ENCODE measurements around the gene MYBL2.
"Not testable (repeated sequence)": the region's sequence is repeated elsewhere in the genome, so short reads cannot be mapped to it uniquely, and the experiment has no call there.

Gene MYBL2

DNA sequence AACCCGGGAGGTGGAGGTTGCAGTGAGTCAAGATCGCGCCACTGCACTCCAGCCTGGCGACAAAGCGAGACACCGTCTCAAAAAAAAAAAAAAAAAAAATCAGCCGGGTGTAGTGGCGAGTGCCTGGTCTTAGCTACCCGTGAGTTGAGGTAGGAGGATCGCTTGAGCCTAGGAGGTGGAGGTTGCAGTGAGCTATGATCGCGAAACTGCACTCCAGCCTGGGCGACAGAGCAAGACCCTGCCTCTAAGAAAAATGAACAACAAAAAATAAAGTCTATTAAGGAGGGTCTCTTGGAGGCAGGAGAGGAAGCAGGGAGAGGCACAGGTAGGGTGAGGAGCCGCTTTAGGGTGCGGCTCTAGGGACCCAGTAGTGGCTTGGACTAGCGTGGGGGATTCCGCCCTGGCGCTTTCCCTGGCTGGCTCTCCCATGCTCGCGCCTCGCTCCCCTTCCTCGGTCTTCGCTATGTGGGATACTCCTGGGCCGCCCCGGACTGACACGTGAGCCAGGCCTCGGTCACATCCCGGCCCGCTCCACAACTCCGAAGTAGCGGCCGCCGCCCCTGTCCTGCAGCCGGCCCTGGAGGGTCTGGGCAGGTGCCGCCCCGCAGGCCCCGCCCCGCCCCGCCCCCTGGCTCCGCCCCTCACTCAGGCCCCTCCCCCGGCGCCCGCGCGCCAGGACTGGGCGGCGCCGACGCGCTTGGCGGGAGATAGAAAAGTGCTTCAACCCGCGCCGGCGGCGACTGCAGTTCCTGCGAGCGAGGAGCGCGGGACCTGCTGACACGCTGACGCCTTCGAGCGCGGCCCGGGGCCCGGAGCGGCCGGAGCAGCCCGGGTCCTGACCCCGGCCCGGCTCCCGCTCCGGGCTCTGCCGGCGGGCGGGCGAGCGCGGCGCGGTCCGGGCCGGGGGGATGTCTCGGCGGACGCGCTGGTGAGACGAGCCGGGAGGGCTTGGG, at the start of gene MYBL2:
Gene MYBL2, plus strand, starts transcription at position 739 of the 953 bp plus-strand sequence. Its CDS starts 170 bp downstream, at position 909.
- peak; percentile 84 for DNase-seq
- Mint-ChIP-seq H3K4me1 (ENCODE audit: low read depth) (peaks cover 9% of the 10 kb centered on the region), H3K27me3 (peaks cover 34% of the 10 kb centered on the region), H3K36me3 (ENCODE audit: low read depth) (peaks cover 23% of the 10 kb centered on the region), H3K9me3 (no peaks in the 10 kb centered on the region), H3K27ac (peak within 1 kb of the TSS; percentile 88), H3K4me3 (peak within 1 kb of the TSS; percentile 85)

DNA sequence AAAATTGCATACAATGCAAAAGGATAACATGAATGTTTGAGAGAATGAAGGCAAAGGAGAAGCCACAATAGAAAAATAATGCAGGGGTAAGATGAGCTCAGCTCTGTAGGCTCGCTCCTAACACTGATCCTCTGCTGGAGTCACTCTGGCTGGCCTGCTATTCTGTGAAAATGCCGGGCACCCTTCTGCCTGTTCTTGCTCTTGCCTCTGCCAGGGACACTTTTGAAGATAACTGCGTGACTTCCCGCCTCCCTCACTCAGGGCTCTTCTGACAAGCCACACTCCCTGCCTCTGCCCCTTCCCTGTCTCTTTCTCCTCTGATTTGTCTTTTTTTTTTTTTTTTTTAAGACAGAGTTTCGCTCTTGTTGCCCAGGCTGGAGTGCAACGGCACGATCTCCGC, 35.3 kb upstream of the MYBL2 start:
- Mint-ChIP-seq H3K27ac (no peak overlapping the region), H3K36me3 (ENCODE audit: low read depth) (peaks cover 57% of the 10 kb centered on the region), H3K4me3 (no peak overlapping the region), H3K9me3 (no peaks in the 10 kb centered on the region), H3K27me3 (no peaks in the 10 kb centered on the region), H3K4me1 (ENCODE audit: low read depth) (no peaks in the 10 kb centered on the region)
- no peak for DNase-seq

DNA sequence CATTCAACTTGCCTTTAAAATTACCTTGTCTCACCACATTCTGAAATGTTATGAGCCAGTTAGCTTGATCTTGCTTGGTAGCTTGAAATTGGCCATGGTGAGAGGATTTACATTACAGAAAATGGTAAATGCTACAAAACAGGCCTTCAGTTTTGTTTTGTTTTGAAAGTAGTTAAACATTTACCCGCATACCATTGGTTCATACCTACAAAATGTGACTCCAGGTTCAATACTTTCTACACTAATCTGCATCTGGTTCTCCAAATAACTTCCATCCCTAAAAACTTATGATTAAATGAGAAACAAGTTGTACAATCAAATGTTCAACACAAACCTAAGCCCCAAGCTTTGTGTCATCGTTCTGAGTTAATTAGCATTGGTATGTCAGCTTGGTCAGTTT, 30.5 kb upstream of the MYBL2 start:
- Mint-ChIP-seq H3K27ac (no peak overlapping the region), H3K27me3 (no peaks in the 10 kb centered on the region), H3K36me3 (ENCODE audit: low read depth) (peaks cover 57% of the 10 kb centered on the region), H3K9me3 (no peaks in the 10 kb centered on the region), H3K4me3 (no peak overlapping the region), H3K4me1 (ENCODE audit: low read depth) (no peaks in the 10 kb centered on the region)
- no peak for DNase-seq

DNA sequence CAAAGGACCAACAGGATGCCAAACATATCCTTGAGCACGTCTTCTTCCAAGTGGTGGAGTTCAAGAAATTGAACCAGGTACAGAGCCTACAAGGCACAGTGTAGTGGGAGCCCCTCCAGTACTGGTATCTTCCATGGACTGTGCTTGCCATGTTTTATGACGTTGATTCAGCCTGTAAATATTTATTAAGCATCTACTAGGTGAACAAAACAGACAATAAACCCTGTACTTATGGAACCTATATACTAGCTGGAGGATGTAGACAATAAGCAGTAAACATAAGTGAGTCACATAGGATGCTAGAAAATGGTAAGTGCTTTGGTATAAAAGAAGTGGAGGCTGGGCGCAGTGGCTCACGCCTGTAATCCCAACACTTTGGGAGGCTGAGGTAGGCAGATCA, 24.4 kb upstream of the MYBL2 start:
- Mint-ChIP-seq H3K4me3 (no peak overlapping the region), H3K27me3 (no peaks in the 10 kb centered on the region), H3K9me3 (no peaks in the 10 kb centered on the region), H3K4me1 (ENCODE audit: low read depth) (no peaks in the 10 kb centered on the region), H3K36me3 (ENCODE audit: low read depth) (peaks cover 46% of the 10 kb centered on the region), H3K27ac (no peak overlapping the region)
- DNase-seq: no peak

DNA sequence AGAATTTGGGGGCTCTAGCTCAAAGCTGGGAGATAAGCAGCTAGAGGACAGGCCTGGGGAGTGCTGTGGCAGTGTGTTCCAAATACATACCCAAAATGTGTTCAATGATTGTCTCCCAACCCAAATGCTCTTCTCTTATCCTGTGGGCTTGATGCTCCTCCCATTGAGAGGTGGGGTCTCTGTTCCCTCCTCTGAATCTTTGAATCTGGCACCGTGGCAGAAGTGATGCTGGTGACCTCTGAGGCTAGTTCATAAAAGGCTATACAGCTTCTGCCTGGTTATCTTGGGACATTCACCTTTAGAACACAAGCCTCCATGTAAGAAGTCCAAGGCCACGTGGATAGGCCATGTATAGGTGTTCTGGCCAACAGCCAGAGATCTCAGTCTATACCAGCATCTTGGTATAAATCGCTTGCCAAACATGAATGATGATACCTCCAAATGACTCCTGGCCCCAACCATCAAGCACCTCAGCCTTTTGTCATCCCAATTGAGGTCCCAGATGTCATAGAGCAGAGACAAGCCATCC, 15.9 kb upstream of the MYBL2 start:
- Mint-ChIP-seq H3K4me1 (ENCODE audit: low read depth) (peaks cover under 1% of the 10 kb centered on the region), H3K27ac (peak overlapping the region; percentile 6), H3K4me3 (no peak overlapping the region), H3K9me3 (no peaks in the 10 kb centered on the region), H3K36me3 (ENCODE audit: low read depth) (peaks cover 19% of the 10 kb centered on the region), H3K27me3 (no peaks in the 10 kb centered on the region)
- no peak for DNase-seq

DNA sequence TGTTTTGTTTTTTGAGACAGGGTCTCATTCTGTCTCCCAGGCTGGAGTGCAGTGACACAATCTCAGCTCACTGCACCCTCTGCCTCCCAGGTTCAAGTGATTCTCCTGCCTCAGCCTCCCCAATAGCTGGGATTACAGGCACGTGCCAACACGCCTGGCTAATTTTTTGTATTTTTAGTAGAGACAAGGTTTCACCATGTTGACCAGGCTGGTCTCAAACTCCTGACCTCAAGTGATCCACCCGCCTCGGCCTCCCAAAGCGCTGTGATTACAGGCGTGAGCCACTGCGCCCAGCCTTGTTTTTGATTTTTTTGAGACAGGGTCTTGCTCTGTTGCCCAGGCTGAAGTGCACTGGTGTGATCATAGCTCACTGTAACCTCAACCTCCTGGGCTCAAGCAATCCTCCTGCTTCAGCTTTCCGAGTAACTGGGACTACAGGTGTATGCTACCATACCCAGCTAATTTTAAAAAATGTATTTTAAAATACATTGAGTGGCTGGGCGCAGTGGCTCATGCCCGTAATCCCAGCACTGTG, 15.2 kb upstream of the MYBL2 start:
- not testable (repeated sequence) for H3K4me1 Mint-ChIP-seq (ENCODE audit: low read depth); DNase-seq; H3K27me3 Mint-ChIP-seq; H3K4me3 Mint-ChIP-seq; H3K27ac Mint-ChIP-seq; H3K9me3 Mint-ChIP-seq
- peaks cover 12% of the 10 kb centered on the region for H3K36me3 Mint-ChIP-seq (ENCODE audit: low read depth)

DNA sequence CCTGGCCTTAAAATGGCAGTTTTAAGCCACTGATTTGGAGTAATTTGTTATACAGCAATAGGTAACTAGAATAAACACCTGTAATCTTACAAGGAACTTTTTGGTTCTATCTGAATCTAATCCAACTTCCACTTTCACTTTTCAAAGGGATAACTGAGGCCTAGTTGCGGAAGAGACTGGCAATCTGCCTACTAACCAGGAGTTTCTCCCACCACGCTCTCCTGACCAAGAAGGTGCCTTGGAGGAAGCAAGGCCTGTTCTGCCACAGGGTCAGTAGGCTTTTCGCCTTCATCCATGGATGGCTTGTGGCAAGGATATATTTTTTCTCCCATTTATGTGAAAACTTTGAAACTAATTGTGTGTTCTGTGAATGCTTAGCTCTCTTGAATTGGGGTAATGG, 12.9 kb upstream of the MYBL2 start:
- Mint-ChIP-seq H3K9me3 (no peaks in the 10 kb centered on the region), H3K27me3 (no peaks in the 10 kb centered on the region), H3K27ac (no peak overlapping the region), H3K4me3 (no peak overlapping the region), H3K4me1 (ENCODE audit: low read depth) (peaks cover 16% of the 10 kb centered on the region), H3K36me3 (ENCODE audit: low read depth) (peaks cover 8% of the 10 kb centered on the region)
- no peak for DNase-seq

DNA sequence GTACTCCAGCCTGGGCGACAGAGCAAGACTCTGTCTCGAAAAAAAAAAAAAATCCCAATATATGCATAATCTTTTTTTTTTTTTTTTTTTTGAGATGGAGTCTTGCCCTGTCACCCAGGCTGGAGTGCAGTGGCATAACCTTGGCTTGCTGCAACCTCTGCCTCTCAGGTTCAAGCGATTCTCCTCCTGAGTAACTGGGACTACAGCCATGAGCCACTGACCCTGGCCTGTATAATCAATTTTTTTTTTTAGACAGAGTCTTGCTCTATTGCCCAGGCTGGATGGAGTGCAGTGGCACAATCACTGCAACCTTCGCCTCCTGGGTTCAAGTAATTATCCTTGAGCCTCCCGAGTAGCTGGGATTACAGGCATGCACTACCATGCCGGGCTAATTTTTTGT, 11.7 kb upstream of the MYBL2 start:
- not testable (repeated sequence) for H3K4me3 Mint-ChIP-seq; H3K36me3 Mint-ChIP-seq (ENCODE audit: low read depth); DNase-seq; H3K27ac Mint-ChIP-seq; H3K9me3 Mint-ChIP-seq; H3K27me3 Mint-ChIP-seq
- H3K4me1 Mint-ChIP-seq (ENCODE audit: low read depth): peaks cover 17% of the 10 kb centered on the region

DNA sequence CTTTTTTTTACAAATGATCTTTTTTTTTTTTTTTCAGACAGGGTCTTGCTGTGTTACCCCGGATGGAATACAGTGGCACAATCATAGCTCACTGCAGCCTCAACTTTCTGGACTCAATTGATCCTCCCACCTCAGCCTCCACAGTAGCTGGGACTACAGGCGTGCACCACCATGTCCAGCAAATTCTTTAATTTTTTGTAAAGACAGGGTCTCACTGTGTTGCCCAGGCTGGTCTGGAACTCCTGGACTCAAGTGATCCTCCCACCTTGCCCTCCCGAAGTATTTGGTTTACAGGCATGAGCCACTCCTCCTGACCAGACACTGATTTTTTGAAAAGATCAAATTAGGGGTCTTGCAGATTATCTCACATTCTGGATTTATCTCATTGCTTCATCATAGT, 11.0 kb upstream of the MYBL2 start:
- peak overlapping the region; percentile 91 for H3K4me3 Mint-ChIP-seq
- H3K4me1 Mint-ChIP-seq (ENCODE audit: low read depth): peaks cover 18% of the 10 kb centered on the region
- H3K9me3 Mint-ChIP-seq: no peaks in the 10 kb centered on the region
- no peaks in the 10 kb centered on the region for H3K27me3 Mint-ChIP-seq
- H3K27ac Mint-ChIP-seq: peak overlapping the region; percentile 80
- no peak for DNase-seq
- peaks cover 8% of the 10 kb centered on the region for H3K36me3 Mint-ChIP-seq (ENCODE audit: low read depth)

DNA sequence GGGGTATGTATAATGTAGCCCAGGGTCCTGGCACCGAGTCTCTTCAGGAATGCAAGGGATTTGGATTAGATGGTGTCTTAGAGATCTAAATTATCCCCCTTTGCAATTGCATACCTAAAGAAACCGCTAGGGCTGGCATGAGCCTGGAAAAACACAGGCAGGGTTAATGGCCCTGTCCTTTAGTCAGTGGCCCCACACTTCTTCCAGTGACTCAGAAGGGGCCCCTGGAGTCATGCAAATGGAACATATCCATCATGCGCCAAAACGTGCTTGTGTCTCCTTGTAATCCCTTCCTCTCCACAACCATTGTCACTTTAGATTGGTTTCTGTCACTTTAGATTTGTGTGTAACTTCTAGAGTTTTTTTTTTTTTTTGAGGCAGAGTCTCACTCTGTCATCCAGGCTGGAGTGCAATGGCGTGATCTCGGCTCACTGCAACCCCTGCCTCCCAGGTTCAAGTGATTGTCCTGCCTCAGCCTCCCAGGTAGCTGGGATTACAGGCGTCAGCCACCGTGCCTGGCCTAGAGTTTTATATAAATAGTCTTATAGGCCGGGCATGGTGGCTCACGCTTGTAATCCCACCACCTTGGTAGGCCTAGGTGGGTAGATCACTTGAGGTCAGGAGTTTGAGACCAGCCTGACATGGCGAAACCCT, 8.7 kb upstream of the MYBL2 start:
- peak overlapping the region; percentile 91 for H3K4me3 Mint-ChIP-seq
- DNase-seq: peak; percentile 37
- no peaks in the 10 kb centered on the region for H3K9me3 Mint-ChIP-seq
- H3K36me3 Mint-ChIP-seq (ENCODE audit: low read depth): peaks cover 8% of the 10 kb centered on the region
- H3K27ac Mint-ChIP-seq: peak overlapping the region; percentile 98
- no peaks in the 10 kb centered on the region for H3K27me3 Mint-ChIP-seq
- H3K4me1 Mint-ChIP-seq (ENCODE audit: low read depth): peaks cover 18% of the 10 kb centered on the region

DNA sequence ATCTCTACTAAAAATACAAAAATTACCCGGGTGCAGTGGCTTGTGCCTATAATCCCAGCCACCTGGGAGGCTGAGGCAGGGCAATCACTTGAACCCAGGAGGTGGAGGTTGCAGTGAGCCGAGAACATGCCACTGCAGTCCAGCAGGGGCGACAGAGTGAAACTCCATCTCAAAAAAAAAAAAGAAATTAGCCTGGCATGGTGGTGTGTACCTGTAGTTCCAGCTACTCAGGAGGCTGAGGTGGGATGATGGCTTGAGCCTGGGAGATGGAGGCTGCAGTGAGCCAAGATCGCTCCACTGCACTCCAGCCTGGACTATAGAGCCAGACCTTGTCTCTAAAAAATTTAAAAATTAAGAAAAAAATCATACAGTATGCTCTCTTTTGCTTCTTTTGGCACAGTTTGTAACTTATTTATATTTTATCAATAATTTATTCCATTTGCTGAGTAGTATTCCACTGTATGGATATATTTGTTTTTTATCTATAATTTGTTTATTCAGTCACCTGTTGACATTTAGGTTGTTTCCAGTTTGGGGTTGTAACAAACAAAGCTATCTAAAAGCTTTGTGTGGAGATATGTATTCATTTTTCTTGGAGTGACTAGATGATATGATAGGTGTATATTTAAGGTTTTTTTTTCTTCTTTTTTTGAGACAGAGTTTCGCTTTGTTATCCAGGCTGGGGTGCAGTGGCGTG, 8.0 kb upstream of the MYBL2 start:
- H3K4me3 Mint-ChIP-seq: peak overlapping the region; percentile 23

DNA sequence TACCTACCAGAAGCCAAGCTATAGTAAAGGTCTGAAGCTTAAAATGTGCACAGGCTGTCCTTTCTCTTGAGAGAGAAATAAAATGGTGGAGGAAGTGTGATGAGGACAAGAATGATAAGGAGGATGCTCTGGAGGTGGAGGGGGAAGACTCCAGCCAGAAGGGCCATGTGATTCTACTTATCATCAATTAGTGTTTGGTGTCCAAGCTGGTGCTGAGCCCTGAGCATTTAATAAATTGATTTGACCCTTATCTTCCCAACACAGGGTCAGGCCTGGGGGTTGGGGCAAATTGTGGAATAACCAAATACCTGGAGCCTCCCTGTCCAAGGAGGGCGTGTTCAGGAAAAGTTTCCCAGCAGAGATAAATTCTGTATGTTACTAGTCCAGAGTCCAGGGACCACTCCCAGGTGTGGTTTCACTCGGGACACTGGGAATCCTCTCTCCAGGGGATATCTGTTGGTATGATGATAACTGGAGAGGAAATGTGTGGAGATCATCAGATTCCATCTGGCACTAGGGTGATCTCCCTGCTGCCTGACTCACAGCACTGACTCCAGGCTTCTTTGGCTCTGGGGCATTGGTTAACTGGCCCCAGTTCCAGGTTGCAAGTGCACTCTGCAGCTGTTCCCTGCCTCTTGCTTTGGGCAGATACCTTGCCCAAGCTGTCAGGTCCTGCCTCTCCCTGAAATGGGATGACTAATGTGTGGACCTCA, 3.8 kb upstream of the MYBL2 start:
- no peaks in the 10 kb centered on the region for H3K9me3 Mint-ChIP-seq
- peaks cover 3% of the 10 kb centered on the region for H3K36me3 Mint-ChIP-seq (ENCODE audit: low read depth)
- H3K4me3 Mint-ChIP-seq: no peak overlapping the region
- peaks cover 8% of the 10 kb centered on the region for H3K27me3 Mint-ChIP-seq
- no peak overlapping the region for H3K27ac Mint-ChIP-seq
- no peak for DNase-seq
- peaks cover 10% of the 10 kb centered on the region for H3K4me1 Mint-ChIP-seq (ENCODE audit: low read depth)

More for the DNA sequence above, 8.0 kb upstream of the MYBL2 start:
- Mint-ChIP-seq H3K4me1 (ENCODE audit: low read depth) (peaks cover 18% of the 10 kb centered on the region), H3K27me3 (no peaks in the 10 kb centered on the region), H3K36me3 (ENCODE audit: low read depth) (peaks cover 8% of the 10 kb centered on the region), H3K27ac (peak overlapping the region; percentile 76), H3K9me3 (no peaks in the 10 kb centered on the region)
- DNase-seq: no peak

DNA sequence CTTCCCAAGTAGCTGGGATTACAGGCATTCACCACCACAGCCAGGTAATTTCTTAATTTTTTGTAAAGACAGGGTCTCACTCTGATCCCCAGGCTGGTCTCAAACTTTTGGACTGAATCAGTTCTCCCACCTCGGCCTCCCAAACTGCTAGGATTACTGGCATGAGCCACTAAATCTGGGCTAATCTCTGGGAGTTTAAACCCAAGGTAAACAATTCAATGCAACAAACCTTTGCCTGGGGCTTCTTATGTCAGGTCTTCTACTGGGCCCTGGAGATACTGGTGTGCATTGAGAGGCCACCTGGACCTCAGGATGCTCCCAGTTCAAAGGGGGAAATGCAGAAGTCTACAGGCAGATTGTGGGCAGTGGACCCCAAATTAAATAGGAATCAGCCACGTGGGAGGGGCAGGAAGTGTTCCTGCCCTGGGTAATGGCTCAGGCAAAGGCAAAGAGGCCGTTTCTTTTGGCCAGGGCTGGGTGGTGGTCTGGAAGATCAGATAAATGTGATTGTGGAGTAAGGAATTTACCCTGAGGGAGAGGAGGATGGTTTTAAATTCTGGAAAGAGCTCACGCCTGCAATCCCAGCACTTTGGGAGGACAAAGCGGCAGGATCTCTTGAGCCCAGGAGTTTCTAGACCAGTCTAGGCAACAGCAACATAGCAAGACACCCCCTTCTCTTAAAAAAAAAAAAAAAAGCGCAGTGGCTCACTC, 1.3 kb upstream of the MYBL2 start:
- Mint-ChIP-seq H3K27me3 (peaks cover 33% of the 10 kb centered on the region), H3K27ac (no peak overlapping the region), H3K9me3 (no peaks in the 10 kb centered on the region), H3K4me1 (ENCODE audit: low read depth) (peaks cover 9% of the 10 kb centered on the region), H3K4me3 (peak overlapping the region; percentile 6), H3K36me3 (ENCODE audit: low read depth) (peaks cover 20% of the 10 kb centered on the region)
- DNase-seq: no peak
